Fibroblast of lung (primary cell): ENCODE measurements around the gene CSK. TPM values are rescaled to one million over a fixed set of nuclear protein-coding genes. Genes with fewer than 3 reads are reported as not detected.

ENCODE experiments used
- DNase-seq, 2 donors: peaks; one replicate each; pipeline versions ENCODE4 v3.0.0 to v3.0.0-alpha.2; 2010; ENCODE audit warnings: low read depth in 2 of 2
- H2AFZ ChIP-seq: 2 replicates; pipeline ENCODE4 v1.5.1; 2012; ENCODE audit warnings: low read length, control low read depth, inconsistent platforms
- H3K27ac ChIP-seq: 2 replicates; pipeline ENCODE4 v1.5.1; 2011; ENCODE audit warnings: low read length, control low read depth; ENCODE audit not compliant: insufficient read depth
- H3K27me3 ChIP-seq: 2 replicates; pipeline ENCODE4 v1.5.1; 2011; ENCODE audit warnings: mild to moderate bottlenecking, low read length; ENCODE audit not compliant: control insufficient read depth, insufficient read depth
- H3K36me3 ChIP-seq: 2 replicates; pipeline ENCODE4 v1.5.1; 2011; ENCODE audit warnings: low read length; ENCODE audit not compliant: control insufficient read depth, insufficient read depth
- H3K4me1 ChIP-seq: 2 replicates; pipeline ENCODE4 v1.5.1; 2011; ENCODE audit warnings: low read length; ENCODE audit not compliant: control insufficient read depth, insufficient read depth; ENCODE audit errors: extremely low read depth
- H3K4me2 ChIP-seq: 2 replicates; pipeline ENCODE4 v1.5.1; 2011; ENCODE audit warnings: low read length, control low read depth; ENCODE audit not compliant: insufficient read depth; ENCODE audit errors: extremely low read depth
- H3K4me3 ChIP-seq, 4 experiments: fragments of 200-600 bp in 1 of 4; sonication (generic) in 1 of 4; replicated peaks in 1 of 4; 2 replicates each; pipeline ENCODE4 v1.5.1; 2011 to 2016; ENCODE audit warnings: low read length in 4 of 4, low read depth in 3 of 4, mild to moderate bottlenecking in 3 of 4, control low read depth in 2 of 4, inconsistent platforms in 1 of 4, mixed read lengths in 1 of 4; ENCODE audit not compliant: insufficient read depth in 1 of 4; ENCODE audit errors: control extremely low read depth in 1 of 4
- H3K79me2 ChIP-seq: 2 replicates; pipeline ENCODE4 v1.5.1; 2012; ENCODE audit warnings: mild to moderate bottlenecking, low read length, inconsistent platforms; ENCODE audit not compliant: control insufficient read depth, insufficient read depth
- H3K9ac ChIP-seq: 2 replicates; pipeline ENCODE4 v1.5.1; 2011; ENCODE audit warnings: mild to moderate bottlenecking, low read length, control low read depth; ENCODE audit not compliant: insufficient read depth
- H3K9me3 ChIP-seq: 2 replicates; pipeline ENCODE4 v1.5.1; 2012; ENCODE audit warnings: low read depth, low read length; ENCODE audit not compliant: control insufficient read depth, insufficient read depth
- H4K20me1 ChIP-seq: 2 replicates; pipeline ENCODE4 v1.5.1; 2011; ENCODE audit warnings: low read length; ENCODE audit not compliant: control insufficient read depth, insufficient read depth; ENCODE audit errors: extremely low read depth
- CTCF ChIP-seq, 2 donors: IDR thresholded peaks in 1 of 2; conservative IDR thresholded peaks in 1 of 2; 1 replicate in 1 of 2; 2 replicates in 1 of 2; pipeline ENCODE4 v1.5.1; 2011 to 2012; ENCODE audit warnings: low read length in 2 of 2, control low read depth in 1 of 2, inconsistent platforms in 1 of 2, low read depth in 1 of 2, mild to moderate bottlenecking in 1 of 2
- EZH2 ChIP-seq: IDR thresholded peaks from 2 replicates; pipeline ENCODE4 v1.5.1; 2012; ENCODE audit warnings: low read length, control low read depth, mild to moderate bottlenecking; ENCODE audit errors: missing control alignments
- polyA plus RNA-seq, 2 donors: library from polyadenylated mRNA; depleted of rRNA in 1 of 2; stranded (reverse) in 1 of 2; unstranded in 1 of 2; fragments of >200 nt; gene quantifications; 2 replicates each; pipeline ENCODE4 v1.2.1, GENCODE V29; 2011 to 2012; ENCODE audit warnings: missing spikeins in 1 of 2
- total RNA-seq: library from RNA; depleted of rRNA; stranded (reverse); fragments of >200 nt; gene quantifications from 2 replicates; pipeline ENCODE4 v1.2.1, GENCODE V29; 2014

The CSK gene
- total and polyA plus RNA-seq, 2 donors (not counting 1 experiment from before 2014, with no cell fraction given) = 21.5 to 22.0 TPM

- no peak overlapping the region for H3K27ac ChIP-seq
- H3K9me3 ChIP-seq = no peaks in the 10 kb centered on the region
- H4K20me1 ChIP-seq = no peaks in the 10 kb centered on the region
- no peak overlapping the region for H3K4me3 ChIP-seq
- no peaks in the 10 kb centered on the region for H3K27me3 ChIP-seq
- no peak for DNase-seq
- no peak overlapping the region for H2AFZ ChIP-seq
- H3K36me3 ChIP-seq = no peaks in the 10 kb centered on the region
- H3K4me2 ChIP-seq = no peak overlapping the region
- peaks cover 12% of the 10 kb centered on the region for H3K79me2 ChIP-seq
- H3K4me1 ChIP-seq = peaks cover 19% of the 10 kb centered on the region
- TF ChIP-seq CTCF (conservative IDR thresholded peaks at IDR 0.05 in 1 of 2, IDR thresholded peaks at IDR 0.05 in 1 of 2; ENCODE audit: low read depth in 1 of 2, low read length in 2 of 2) (no peak), EZH2 (no peak)
- no peak overlapping the region for H3K9ac ChIP-seq
Measured at GRCh38 chr15:74778599-74778970, 3.3 kb upstream of the CSK start.

DNA sequence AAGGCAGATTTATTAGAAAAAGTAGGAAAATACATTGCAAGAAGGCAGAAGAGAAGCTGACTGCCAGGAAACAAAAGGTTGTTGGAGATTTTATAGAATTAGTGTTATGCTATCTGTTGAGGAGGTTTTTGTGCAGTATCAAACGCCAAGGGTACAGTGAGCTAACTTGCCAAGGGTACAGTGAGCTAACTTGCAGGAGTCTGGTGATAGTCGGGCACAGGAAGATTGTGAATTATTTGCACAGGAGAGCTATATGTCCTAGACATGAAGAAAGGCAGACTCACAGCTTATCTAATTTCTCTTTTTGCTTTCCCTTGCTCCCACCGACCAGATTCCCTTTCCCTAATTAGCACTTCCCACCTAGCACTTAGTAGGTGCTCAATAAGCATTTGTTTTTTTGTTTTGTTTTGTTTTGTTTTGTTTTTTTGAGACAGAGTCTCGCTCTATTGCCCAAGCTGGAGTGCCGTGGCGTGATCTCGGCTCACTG, 2.7 kb upstream of the CSK start:
- Histone ChIP-seq H3K4me3 (no peak overlapping the region), H3K36me3 (no peaks in the 10 kb centered on the region), H3K27me3 (no peaks in the 10 kb centered on the region), H4K20me1 (no peaks in the 10 kb centered on the region), H3K9ac (no peak overlapping the region), H3K4me1 (peaks cover 25% of the 10 kb centered on the region), H3K4me2 (no peak overlapping the region), H3K79me2 (peaks cover 18% of the 10 kb centered on the region), H2AFZ (no peak overlapping the region), H3K9me3 (no peaks in the 10 kb centered on the region), H3K27ac (no peak overlapping the region)
- no peak for DNase-seq
- TF ChIP-seq CTCF (conservative IDR thresholded peaks at IDR 0.05 in 1 of 2, IDR thresholded peaks at IDR 0.05 in 1 of 2; ENCODE audit: low read depth in 1 of 2, low read length in 2 of 2) = no peak
- TF ChIP-seq EZH2 = no peak

GRCh38 chr15:74780523-74781430, 1.1 kb upstream of the CSK start:
- H3K4me3 ChIP-seq = peak overlapping the region in 1 of 4 experiments; percentile 64
- H3K4me2 ChIP-seq = peak overlapping the region; percentile 98
- peak; percentile 19 to 24 for DNase-seq
- no peaks in the 10 kb centered on the region for H3K36me3 ChIP-seq
- H3K27ac ChIP-seq = no peak overlapping the region
- H3K79me2 ChIP-seq = peaks cover 34% of the 10 kb centered on the region
- H2AFZ ChIP-seq = no peak overlapping the region
- H4K20me1 ChIP-seq = no peaks in the 10 kb centered on the region
- H3K9me3 ChIP-seq = no peaks in the 10 kb centered on the region
- TF ChIP-seq CTCF (conservative IDR thresholded peaks at IDR 0.05 in 1 of 2, IDR thresholded peaks at IDR 0.05 in 1 of 2; ENCODE audit: low read depth in 1 of 2, low read length in 2 of 2) (no peak), EZH2 (no peak)
- H3K9ac ChIP-seq = no peak overlapping the region
- no peaks in the 10 kb centered on the region for H3K27me3 ChIP-seq
- H3K4me1 ChIP-seq = peaks cover 39% of the 10 kb centered on the region
